Measurements from ENCODE around the gene CMSS1. TPM values are rescaled to one million over a fixed set of nuclear protein-coding genes. Genes with fewer than 3 reads are reported as not detected.

CMSS1 gene
- total RNA-seq, 4 donors from 2014 or later: 1.3 to 9.9 (median 2.3) TPM

DNA sequence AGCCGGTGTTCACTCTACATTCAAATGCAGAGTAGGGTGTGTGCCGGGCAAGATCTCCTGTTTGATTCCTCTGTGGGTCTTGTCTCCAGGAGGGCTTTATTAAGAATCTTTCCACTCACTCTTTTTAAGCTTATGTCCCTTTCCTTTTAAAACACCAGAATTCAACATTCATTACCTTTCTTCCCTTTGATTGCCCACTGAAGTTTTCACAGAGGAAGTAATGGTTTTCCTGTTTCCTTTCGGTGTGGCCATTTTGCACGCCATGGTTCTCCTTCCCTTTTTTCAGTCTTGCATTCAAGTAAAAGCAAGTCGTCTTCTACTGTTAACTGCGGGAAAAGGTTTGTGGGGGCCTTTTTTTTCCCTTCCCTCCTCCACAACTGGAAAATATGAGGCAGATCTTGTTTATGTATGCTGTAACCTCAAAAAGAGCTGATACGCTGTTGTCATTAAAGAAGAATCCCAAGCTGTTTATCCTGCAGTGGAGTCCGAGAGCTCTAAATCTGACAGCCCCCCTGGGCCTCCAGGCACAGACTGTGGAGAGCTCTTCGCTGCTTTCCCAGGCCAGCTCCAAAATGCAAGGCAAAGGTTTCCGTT lies 256.1 kb downstream of the CMSS1 start:
- peak in 2 of 3 donors; percentile 43 to 50 for DNase-seq
- H3K4me1 ChIP-seq: peaks cover 0 to 14% (median 2%) of the 10 kb centered on the region in 4 donors
- peak overlapping the region; percentile 6 to 74 (median 26) for H3K27ac ChIP-seq
- H3K36me3 ChIP-seq: no peaks in the 10 kb centered on the region
- H3K4me3 ChIP-seq: no peak overlapping the region
- no peaks in the 10 kb centered on the region for H3K9me3 ChIP-seq
- TF ChIP-seq CTCF (IDR thresholded peaks at IDR 0.05) (no peak), POLR2A (IDR thresholded peaks at IDR 0.05) (no peak)
- no peaks in the 10 kb centered on the region for H3K27me3 ChIP-seq

DNA sequence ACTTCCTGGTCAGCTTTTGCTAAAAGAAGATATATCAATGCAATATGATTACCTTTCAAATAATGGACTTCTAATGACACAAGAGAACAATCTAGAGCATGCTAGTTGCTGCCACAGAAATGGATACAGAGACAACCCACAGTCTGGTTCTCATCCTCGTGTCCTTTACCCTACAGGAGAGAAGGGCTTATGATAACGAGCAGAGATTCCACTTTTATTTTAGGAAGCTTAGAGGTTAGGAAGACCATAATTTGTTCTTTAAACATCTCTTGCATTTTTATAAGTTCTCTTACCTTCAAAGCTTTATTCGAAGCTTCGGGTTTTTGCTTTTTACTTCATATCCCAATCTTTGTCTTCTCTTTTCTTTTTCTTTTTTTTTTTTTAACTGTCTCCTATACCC lies 257.5 kb downstream of the CMSS1 start:
- Histone ChIP-seq H3K27me3 (no peaks in the 10 kb centered on the region), H3K36me3 (no peaks in the 10 kb centered on the region), H3K4me1 (peaks cover 0 to 14% (median 2%) of the 10 kb centered on the region in 4 donors), H3K9me3 (no peaks in the 10 kb centered on the region), H3K4me3 (no peak overlapping the region), H3K27ac (peak overlapping the region in 2 of 4 donors; percentile 16 to 74)
- TF ChIP-seq POLR2A (IDR thresholded peaks at IDR 0.05) (no peak), CTCF (IDR thresholded peaks at IDR 0.05) (no peak)
- no peak for DNase-seq

GRCh38 chr3:100075851-100076730 lies 258.4 kb downstream of the CMSS1 start:
- no peaks in the 10 kb centered on the region for H3K9me3 ChIP-seq
- H3K36me3 ChIP-seq: no peaks in the 10 kb centered on the region
- peaks cover 0 to 14% (median 2%) of the 10 kb centered on the region in 4 donors for H3K4me1 ChIP-seq
- H3K27ac ChIP-seq: peak overlapping the region in 2 of 4 donors; percentile 25 to 74
- no peaks in the 10 kb centered on the region for H3K27me3 ChIP-seq
- no peak for TF ChIP-seq POLR2A (IDR thresholded peaks at IDR 0.05)
- TF ChIP-seq CTCF (IDR thresholded peaks at IDR 0.05): no peak
- no peak overlapping the region for H3K4me3 ChIP-seq
- DNase-seq: no peak

DNA sequence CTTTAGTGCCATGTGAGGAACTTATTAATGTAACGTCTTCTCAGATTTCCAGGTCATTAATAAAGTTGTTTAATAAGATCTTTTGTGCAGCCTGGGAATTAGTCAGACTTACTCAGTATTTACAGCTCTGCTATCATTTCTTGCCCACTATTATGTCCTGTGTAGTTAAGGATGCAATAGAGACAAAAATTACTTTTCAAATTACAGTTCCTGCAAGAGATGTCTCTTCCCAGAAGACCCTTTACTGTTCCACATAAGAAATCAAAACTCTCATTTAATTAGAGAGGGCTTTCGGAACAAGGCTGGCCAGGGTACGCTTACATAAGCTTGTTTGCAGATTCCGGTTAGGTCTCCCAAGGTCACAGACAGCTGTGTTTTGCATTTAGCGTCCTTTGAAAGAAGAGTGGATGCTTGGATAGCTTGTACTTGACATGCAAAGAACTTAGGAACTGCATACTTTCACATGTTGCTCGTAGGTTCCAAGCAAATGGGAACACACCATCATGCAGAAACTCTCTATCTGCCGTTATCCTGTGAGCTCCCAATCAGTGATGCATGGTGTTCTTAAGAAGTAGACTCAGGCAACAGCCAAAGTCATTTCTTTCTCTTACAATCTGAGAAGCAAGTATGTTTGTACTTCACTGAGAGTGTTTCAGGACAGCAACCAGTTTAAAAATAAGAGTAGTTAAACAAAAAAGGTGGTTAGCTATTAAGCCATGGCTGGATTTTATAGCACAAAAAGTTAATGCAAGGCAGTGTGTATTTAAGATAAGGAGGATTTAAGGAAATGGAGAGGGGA lies 259.3 kb downstream of the CMSS1 start:
- Histone ChIP-seq H3K27me3 (no peaks in the 10 kb centered on the region), H3K4me3 (no peak overlapping the region), H3K27ac (peak overlapping the region in 2 of 4 donors; percentile 25 to 74), H3K4me1 (peaks cover 0 to 14% (median 2%) of the 10 kb centered on the region in 4 donors), H3K36me3 (no peaks in the 10 kb centered on the region), H3K9me3 (no peaks in the 10 kb centered on the region)
- TF ChIP-seq CTCF (IDR thresholded peaks at IDR 0.05): no peak
- no peak for TF ChIP-seq POLR2A (IDR thresholded peaks at IDR 0.05)
- no peak for DNase-seq

DNA sequence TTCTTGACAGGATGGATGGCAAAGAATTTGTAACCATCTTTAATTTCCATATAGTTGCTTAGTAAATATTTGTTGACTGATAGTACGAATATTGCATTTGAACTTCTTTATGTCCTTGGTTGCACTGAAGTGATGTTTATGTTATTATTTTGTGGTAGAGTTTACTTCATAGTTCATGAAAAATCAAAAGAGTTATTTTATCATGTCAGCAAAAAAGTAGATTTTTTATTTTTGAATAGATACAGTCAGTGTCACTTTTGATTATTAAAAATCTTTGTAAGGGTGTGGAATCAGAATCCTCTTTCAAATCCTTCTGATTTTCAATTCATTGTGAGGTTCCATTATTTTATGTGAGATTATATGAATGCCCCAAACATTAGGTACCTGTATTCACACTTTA lies 261.7 kb downstream of the CMSS1 start:
- Histone ChIP-seq H3K27ac (no peak overlapping the region), H3K36me3 (no peaks in the 10 kb centered on the region), H3K4me3 (no peak overlapping the region), H3K4me1 (peaks cover 0 to 9% (median 2%) of the 10 kb centered on the region in 4 donors), H3K27me3 (no peaks in the 10 kb centered on the region), H3K9me3 (no peaks in the 10 kb centered on the region)
- no peak for DNase-seq
- TF ChIP-seq POLR2A (IDR thresholded peaks at IDR 0.05) (no peak), CTCF (IDR thresholded peaks at IDR 0.05) (no peak)

Measured in Peyer's patch (tissue), 4 donors.